Fibroblast of lung (primary cell): ENCODE data around the gene EEPD1.

Experiments used
- EZH2 ChIP-seq: IDR thresholded peaks from 2 replicates; pipeline ENCODE4 v1.5.1; 2012; ENCODE audit warnings: low read length, control low read depth, mild to moderate bottlenecking; ENCODE audit errors: missing control alignments
- TF ChIP-seq, protein P1 (sequence below), 2 donors: IDR thresholded peaks in 1 of 2; conservative IDR thresholded peaks in 1 of 2; 1 replicate in 1 of 2; 2 replicates in 1 of 2; pipeline ENCODE4 v1.5.1; 2011 to 2012; ENCODE audit warnings: low read length in 2 of 2, control low read depth in 1 of 2, inconsistent platforms in 1 of 2, low read depth in 1 of 2, mild to moderate bottlenecking in 1 of 2

DNA sequence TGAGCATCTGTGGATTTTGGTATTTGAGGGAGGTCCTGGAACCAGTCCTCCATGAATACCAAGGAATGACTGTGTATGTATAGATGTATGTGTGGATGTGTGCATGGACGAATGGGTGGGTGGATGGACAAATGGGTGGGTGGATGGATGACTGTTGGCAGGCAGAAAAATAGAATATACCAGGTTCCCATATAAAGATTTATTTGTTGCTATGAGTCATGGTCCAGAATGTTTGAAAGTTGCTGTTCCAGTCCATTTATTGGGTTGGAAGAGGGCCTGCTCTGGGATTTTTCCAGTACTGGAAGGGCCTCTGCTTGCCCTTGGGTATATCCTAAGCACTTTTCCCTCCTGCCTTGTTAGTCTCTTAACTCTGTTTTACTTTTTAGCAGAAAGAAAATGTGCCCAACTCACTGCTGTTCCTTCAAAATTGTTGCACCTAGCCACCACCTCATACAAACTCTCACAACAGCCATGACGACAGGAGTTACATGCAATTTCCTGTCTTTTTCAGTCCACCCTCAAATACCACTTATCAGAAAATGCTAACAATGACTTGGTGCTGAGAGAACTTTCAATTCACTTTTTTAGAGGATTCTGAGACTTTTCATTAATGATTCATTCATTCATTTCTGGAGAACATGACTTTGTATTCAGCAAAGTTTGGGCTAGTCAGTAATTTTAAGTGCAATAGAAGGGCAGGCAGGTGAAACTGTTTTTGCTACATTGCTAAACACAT lies 108.1 kb downstream of the EEPD1 start:
- TF ChIP-seq, protein P1, sequence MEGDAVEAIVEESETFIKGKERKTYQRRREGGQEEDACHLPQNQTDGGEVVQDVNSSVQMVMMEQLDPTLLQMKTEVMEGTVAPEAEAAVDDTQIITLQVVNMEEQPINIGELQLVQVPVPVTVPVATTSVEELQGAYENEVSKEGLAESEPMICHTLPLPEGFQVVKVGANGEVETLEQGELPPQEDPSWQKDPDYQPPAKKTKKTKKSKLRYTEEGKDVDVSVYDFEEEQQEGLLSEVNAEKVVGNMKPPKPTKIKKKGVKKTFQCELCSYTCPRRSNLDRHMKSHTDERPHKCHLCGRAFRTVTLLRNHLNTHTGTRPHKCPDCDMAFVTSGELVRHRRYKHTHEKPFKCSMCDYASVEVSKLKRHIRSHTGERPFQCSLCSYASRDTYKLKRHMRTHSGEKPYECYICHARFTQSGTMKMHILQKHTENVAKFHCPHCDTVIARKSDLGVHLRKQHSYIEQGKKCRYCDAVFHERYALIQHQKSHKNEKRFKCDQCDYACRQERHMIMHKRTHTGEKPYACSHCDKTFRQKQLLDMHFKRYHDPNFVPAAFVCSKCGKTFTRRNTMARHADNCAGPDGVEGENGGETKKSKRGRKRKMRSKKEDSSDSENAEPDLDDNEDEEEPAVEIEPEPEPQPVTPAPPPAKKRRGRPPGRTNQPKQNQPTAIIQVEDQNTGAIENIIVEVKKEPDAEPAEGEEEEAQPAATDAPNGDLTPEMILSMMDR (conservative IDR thresholded peaks at IDR 0.05 in 1 of 2, IDR thresholded peaks at IDR 0.05 in 1 of 2; ENCODE audit: low read depth in 1 of 2, low read length in 2 of 2): no peak
- no peak for TF ChIP-seq EZH2
